Fibroblast of mammary gland (primary cell): ENCODE results near the gene TBC1D10B.

ENCODE experiments used
- DNase-seq: peaks from one replicate; pipeline ENCODE4 v3.0.0-alpha.2; 2010; ENCODE audit warnings: low read depth
- H3K4me3 ChIP-seq: 2 replicates; pipeline ENCODE4 v1.5.1; 2011; ENCODE audit warnings: low read depth, mild to moderate bottlenecking, low read length, moderate library complexity; ENCODE audit not compliant: control insufficient read depth
- TF ChIP-seq, protein P1 (sequence below): conservative IDR thresholded peaks from 2 replicates; pipeline ENCODE4 v1.5.1; 2011; ENCODE audit warnings: low read depth, low read length, inconsistent platforms; ENCODE audit not compliant: control insufficient read depth, insufficient read depth

The TBC1D10B gene

DNA sequence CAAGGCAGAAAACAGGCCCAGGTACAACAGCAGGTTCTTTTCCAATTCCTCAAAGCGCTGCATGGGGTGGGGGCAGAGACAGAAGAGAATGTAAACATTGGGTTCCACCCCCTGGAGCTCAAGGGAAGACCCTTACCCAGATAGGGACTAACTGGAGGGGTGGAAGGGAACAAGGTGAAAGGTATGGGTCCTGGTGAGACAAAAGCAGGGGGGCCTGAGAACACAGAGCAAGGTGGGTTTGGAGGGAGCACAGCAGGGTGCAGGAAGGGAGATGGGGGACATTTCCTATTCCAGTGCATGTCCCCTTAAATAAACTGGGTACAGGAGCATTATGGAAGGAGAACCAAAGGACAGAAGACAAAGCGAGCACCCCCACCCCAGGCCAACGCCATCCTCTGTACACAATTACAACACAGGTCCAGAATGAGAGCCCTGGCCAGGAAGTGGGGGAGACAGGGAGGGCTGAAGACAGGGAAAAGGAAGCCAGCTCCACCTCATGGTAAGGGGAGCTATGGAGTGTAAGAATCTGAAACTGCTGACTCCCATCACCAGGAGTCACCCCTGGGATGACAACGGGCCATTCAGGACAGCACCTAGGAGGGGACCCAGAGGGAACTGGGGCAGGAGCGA lies 13.1 kb downstream of the TBC1D10B start:
- DNase-seq: peak; percentile 17
- TF ChIP-seq, protein P1, sequence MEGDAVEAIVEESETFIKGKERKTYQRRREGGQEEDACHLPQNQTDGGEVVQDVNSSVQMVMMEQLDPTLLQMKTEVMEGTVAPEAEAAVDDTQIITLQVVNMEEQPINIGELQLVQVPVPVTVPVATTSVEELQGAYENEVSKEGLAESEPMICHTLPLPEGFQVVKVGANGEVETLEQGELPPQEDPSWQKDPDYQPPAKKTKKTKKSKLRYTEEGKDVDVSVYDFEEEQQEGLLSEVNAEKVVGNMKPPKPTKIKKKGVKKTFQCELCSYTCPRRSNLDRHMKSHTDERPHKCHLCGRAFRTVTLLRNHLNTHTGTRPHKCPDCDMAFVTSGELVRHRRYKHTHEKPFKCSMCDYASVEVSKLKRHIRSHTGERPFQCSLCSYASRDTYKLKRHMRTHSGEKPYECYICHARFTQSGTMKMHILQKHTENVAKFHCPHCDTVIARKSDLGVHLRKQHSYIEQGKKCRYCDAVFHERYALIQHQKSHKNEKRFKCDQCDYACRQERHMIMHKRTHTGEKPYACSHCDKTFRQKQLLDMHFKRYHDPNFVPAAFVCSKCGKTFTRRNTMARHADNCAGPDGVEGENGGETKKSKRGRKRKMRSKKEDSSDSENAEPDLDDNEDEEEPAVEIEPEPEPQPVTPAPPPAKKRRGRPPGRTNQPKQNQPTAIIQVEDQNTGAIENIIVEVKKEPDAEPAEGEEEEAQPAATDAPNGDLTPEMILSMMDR: no peak
- no peak overlapping the region for H3K4me3 ChIP-seq

DNA sequence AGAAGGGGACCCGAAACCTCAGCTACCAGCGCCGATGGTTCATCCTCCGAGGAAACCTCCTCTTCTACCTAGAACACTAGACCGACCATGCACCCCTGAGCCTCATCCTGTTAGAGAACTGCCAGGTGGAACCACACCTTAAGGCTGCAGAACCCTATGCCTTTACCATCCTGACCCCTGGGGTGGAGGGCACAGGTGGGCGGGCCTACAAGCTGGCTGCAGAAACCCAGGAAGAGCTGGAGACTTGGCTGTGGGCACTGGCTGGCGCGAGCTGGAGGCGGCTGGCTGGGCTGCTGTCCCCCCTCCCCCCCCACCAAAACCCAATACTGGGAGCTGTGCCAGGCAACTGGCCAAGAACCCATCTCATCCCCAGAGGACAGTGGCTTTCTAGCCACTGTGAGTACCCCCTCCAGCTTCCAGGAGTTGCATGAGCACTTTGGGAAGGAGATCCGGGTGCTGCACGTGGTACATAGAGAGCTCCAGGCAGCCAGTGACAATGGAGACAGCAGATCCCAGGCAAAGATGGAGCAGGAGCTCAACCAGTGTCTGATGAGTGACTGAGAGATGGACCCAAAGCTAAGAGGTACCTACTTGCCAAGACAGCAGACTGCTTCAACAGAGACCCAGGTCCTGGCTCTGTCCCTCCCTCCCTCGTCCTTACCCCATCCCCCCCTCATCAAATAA lies 13.8 kb downstream of the TBC1D10B start:
- DNase-seq: no peak
- TF ChIP-seq, protein P1: no peak
- no peak overlapping the region for H3K4me3 ChIP-seq

DNA sequence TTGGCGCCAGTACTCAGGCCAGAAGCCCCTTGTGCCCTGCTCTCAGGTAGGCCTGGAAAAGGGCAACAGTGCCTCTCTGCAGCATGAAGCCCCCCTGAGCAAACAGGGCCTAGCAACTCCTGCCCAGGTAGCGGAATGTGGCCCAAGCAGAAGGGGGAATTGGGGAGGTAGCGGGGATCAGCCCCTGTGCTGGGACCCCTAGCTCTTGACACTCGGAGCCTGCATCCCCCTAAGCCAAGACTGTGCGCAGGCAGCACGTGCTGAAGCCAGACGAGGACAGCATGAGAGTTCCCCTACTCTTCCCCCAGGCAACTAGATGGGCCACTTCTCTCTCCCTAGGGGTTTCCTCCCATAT lies 14.4 kb downstream of the TBC1D10B start:
- peak overlapping the region; percentile 52 for H3K4me3 ChIP-seq
- no peak for DNase-seq
- TF ChIP-seq, protein P1: no peak

DNA sequence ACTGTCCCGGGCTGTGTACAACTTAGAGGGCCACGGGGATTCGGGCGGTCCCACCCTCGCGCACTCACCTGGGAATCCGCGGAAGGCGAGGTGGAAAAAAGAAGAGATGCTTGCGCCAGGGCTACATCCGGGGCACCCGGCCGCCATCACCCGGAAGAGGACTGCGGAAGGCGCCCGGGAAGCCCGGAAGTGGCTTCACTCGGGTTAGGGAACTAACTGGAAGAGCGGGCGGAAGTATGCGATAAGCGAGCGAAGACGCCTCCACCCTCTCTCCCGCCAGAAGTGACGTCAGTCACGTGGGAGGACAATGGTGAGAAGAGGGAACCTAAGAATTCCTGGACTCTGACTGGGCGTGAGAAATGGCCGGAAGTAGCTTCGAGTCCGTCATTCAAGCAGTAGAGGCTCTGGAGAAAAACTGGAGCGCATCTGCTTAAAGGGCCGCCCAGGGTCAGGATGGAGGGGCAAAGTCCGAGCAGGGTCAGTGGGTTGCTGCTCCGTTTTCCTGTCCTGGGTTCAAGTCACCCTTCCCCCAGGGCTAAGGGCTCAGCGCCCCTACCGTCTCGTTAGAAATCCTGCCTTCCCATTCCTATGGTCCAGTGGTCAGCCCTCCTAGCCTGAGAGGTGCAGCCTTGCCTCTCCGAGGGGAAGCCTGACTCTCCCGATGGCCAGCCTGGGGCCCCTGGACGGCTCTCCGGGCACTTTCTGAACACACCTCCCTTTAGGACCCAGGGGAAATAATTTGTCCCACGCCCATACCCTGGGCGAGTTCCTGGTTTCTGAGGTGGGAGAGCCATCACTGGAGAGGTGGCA lies 14.9 kb downstream of the TBC1D10B start, which contains the start of gene CD2BP2:
CD2BP2 (minus strand) TSS at position 165 of the 810 bp plus-strand sequence. CDS start 627 bp downstream, outside the sequence.
- H3K4me3 ChIP-seq: peak within 1 kb of the TSS; percentile 94
- peak; percentile 100 for DNase-seq
- TF ChIP-seq, protein P1: peak; percentile 2

DNA sequence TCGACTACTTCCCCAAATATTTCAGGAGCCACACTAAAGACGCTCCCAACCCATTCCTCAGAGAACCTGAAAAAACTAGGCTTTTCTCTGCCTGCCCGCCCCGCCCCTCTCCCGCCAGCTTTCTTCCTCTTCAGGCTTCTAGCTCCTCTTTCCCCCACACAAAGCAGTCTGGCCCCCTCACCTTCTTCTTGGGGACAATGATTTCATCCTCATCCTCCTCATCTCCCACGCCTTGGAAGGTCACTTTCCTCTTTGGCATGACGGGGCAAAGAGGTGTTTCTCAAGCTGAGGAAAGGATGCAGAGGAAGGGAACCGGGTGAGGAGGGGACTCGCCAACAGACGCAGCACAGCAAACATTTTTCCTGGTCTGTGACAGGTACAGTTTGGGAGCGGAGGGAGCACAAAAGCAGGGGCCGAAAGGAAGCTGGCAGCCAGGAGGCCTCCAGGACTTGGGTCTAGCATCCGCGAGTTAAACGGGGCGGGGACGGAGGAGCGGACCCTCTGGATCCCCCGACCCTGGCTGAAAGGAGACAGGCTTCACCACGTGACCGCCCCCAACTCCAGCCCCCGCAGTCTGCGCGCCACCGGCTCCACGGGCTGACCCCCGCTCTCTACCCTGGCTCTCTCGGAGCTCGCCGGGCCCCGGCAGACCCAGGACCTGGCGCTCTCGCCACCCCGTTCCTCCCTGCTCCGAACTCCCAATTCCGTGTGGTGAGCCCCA lies 15.7 kb downstream of the TBC1D10B start:
- no peak for DNase-seq

More for the DNA sequence above, 15.7 kb downstream of the TBC1D10B start:
- TF ChIP-seq, protein P1: no peak
- H3K4me3 ChIP-seq: peak overlapping the region; percentile 94
